GM12801 (cell line): Measurements from ENCODE around the gene GAB2.

Experiments
- CTCF ChIP-seq: IDR thresholded peaks from one replicate; pipeline ENCODE4 v1.5.1; 2011; ENCODE audit warnings: control low read depth; ENCODE audit not compliant: insufficient read length; ENCODE audit errors: extremely low read depth

GAB2 gene

GRCh38 chr11:78202733-78203167 lies 214.9 kb downstream of the GAB2 start:
- no peak for TF ChIP-seq CTCF

GRCh38 chr11:78201096-78201818 lies 216.4 kb downstream of the GAB2 start:
- TF ChIP-seq CTCF: no peak

GRCh38 chr11:78200553-78200952 lies 217.1 kb downstream of the GAB2 start:
- no peak for TF ChIP-seq CTCF

- no peak for TF ChIP-seq CTCF
Observed at GRCh38 chr11:78200061-78200460, 217.6 kb downstream of the GAB2 start.

GRCh38 chr11:78199653-78200015 lies 218.0 kb downstream of the GAB2 start:
- no peak for TF ChIP-seq CTCF

- TF ChIP-seq CTCF: no peak
Observed at GRCh38 chr11:78199015-78199652, 218.5 kb downstream of the GAB2 start.

- TF ChIP-seq CTCF: no peak
Observed at GRCh38 chr11:78197816-78198215, 219.8 kb downstream of the GAB2 start.
